Trophoblast cell (in vitro differentiated cells and primary cell): ENCODE measurements around the gene KANSL1.

Experiments used
- DNase-seq, 2 donors: peaks; one replicate each; pipeline ENCODE4 v3.0.0-alpha.2; 2016
- H2AFZ ChIP-seq: 2 replicates; pipeline ENCODE4 v1.6.1; 2013; ENCODE audit warnings: low read length, moderate library complexity, mild to moderate bottlenecking; ENCODE audit not compliant: insufficient read depth, poor library complexity
- H2AK5ac ChIP-seq: 2 replicates; pipeline ENCODE4 v1.6.1; 2013; ENCODE audit warnings: mild to moderate bottlenecking, low read length
- H2BK120ac ChIP-seq: 2 replicates; pipeline ENCODE4 v1.6.1; 2013; ENCODE audit warnings: low read length, mild to moderate bottlenecking, moderate library complexity; ENCODE audit not compliant: insufficient read depth, poor library complexity
- H2BK12ac ChIP-seq: 2 replicates; pipeline ENCODE4 v1.6.1; 2013; ENCODE audit warnings: mild to moderate bottlenecking, low read length, moderate library complexity
- H2BK5ac ChIP-seq: 2 replicates; pipeline ENCODE4 v1.6.1; 2013; ENCODE audit warnings: low read length, low read depth, moderate library complexity, mild to moderate bottlenecking; ENCODE audit not compliant: poor library complexity
- H3K14ac ChIP-seq: 2 replicates; pipeline ENCODE4 v1.6.1; 2013; ENCODE audit warnings: mild to moderate bottlenecking, low read length
- H3K18ac ChIP-seq: 2 replicates; pipeline ENCODE4 v1.6.1; 2013; ENCODE audit warnings: mild to moderate bottlenecking, low read length
- H3K23ac ChIP-seq: 2 replicates; pipeline ENCODE4 v1.6.1; 2013; ENCODE audit warnings: low read length
- H3K27ac ChIP-seq: 2 replicates; pipeline ENCODE4 v1.5.1; 2013; ENCODE audit warnings: low read depth, mild to moderate bottlenecking, inconsistent platforms, low read length, moderate library complexity
- H3K27me3 ChIP-seq: 2 replicates; pipeline ENCODE4 v1.6.1; 2013; ENCODE audit warnings: inconsistent platforms, mild to moderate bottlenecking, low read length, moderate library complexity; ENCODE audit not compliant: insufficient read depth
- H3K36me3 ChIP-seq, 2 experiments: 1 replicate in 1 of 2; 2 replicates in 1 of 2; pipeline ENCODE4 v1.6.1; 2013; ENCODE audit warnings: low read length in 2 of 2, mild to moderate bottlenecking in 2 of 2, moderate library complexity in 1 of 2; ENCODE audit not compliant: insufficient read depth in 2 of 2, control insufficient read depth in 1 of 2
- H3K4ac ChIP-seq: 2 replicates; pipeline ENCODE4 v1.6.1; 2013; ENCODE audit warnings: low read depth, mild to moderate bottlenecking, low read length, moderate library complexity
- H3K4me1 ChIP-seq, 2 experiments: 1 replicate in 1 of 2; 2 replicates in 1 of 2; pipeline ENCODE4 v1.6.1; 2013; ENCODE audit warnings: low read length in 2 of 2, mild to moderate bottlenecking in 2 of 2, moderate library complexity in 1 of 2; ENCODE audit not compliant: insufficient read depth in 2 of 2, control insufficient read depth in 1 of 2
- H3K4me2 ChIP-seq: 2 replicates; pipeline ENCODE4 v1.6.1; 2013; ENCODE audit warnings: inconsistent platforms, mild to moderate bottlenecking, low read length, moderate library complexity
- H3K4me3 ChIP-seq: 2 replicates; pipeline ENCODE4 v1.5.1; 2013; ENCODE audit warnings: mild to moderate bottlenecking, low read depth, low read length, inconsistent platforms
- H3K79me1 ChIP-seq: one replicate; pipeline ENCODE4 v1.6.1; 2013; ENCODE audit warnings: low read length
- H3K79me2 ChIP-seq: 2 replicates; pipeline ENCODE4 v1.6.1; 2013; ENCODE audit warnings: low read length, mild to moderate bottlenecking; ENCODE audit not compliant: control insufficient read depth, insufficient read depth, poor library complexity
- H3K9ac ChIP-seq: 2 replicates; pipeline ENCODE4 v1.6.1; 2013; ENCODE audit warnings: mild to moderate bottlenecking, low read length
- H3K9me3 ChIP-seq: 2 replicates; pipeline ENCODE4 v1.6.1; 2013; ENCODE audit warnings: low read depth, mild to moderate bottlenecking, control low read depth, inconsistent platforms, low read length; ENCODE audit not compliant: insufficient read depth
- H4K12ac ChIP-seq: 2 replicates; pipeline ENCODE4 v1.6.1; 2013; ENCODE audit warnings: low read depth, mild to moderate bottlenecking, low read length, moderate library complexity
- H4K8ac ChIP-seq: 2 replicates; pipeline ENCODE4 v1.6.1; 2013; ENCODE audit warnings: low read depth, mild to moderate bottlenecking, low read length, moderate library complexity
- H4K91ac ChIP-seq: one replicate; pipeline ENCODE4 v1.6.1; 2013; ENCODE audit warnings: low read depth, mild to moderate bottlenecking, low read length, moderate library complexity
- WGBS: extraction: QIAGEN DNeasy Blood & Tissue Kit; methylation state at CpG from one replicate; pipeline ENCODE4 v1.1.7; 2013; ENCODE audit warnings: missing lambda C conversion rate; ENCODE audit not compliant: insufficient read length, insufficient coverage; ENCODE audit errors: extremely low coverage; 5-methylcytosine and 5-hydroxymethylcytosine counted together

Gene KANSL1

DNA sequence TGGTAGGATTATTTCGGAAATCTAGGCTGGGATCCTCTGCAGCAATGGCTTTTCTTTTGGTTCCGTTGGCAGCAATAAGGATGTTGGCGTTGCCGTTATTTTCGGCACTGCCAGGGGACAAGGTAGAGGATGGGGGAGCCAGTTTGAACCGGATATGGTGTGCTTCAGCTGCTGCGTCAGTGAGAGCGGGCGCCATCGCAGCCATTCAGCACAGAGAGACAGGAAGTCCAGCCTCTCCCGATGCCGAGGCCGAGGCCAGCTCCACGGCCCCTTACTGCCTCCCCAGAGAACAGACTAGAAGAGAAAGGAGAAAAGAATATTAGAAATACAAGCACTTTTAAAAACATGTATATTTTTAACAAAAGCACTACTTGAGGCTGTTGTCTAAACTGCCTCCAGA lies 21.3 kb downstream of the KANSL1 start:
- no peak for DNase-seq

DNA sequence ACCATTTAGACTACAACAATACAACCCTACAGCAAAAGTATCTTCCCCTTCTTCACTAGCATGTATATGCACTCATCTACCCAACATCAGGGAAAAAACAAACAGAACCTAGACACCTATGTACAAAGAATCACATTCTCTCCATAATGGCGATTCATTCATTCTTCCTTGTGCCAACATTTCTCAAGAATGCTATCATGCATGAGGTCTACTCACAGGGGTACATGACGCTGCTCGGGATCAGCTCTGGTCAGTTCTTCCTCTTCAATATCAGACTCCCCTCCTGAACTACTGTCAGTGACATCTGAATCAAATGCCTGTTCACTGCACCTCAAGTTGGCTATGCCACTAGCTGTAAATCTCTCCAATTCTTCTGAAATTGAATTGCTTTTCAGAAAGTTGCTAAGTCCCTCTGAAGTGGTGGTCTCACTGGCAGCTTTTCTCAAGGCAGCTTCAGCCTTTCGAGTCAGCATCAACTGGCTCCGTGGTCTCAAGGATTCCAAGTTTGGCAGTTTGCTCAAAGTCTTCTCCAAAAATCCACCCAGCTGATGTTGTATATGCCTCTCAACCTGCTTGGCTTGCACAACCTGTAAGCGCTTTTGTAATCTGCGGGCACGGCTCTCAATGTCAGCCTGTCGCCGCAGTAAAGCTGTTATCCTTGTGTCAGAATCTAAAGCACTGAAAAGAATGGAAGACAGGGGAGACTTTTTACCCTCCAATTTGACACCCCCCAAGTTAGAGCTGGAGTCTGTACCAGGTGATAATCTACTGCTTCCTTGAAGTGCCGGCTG lies 22.4 kb downstream of the KANSL1 start:
- H3K14ac ChIP-seq, result no peak overlapping the region
- H3K36me3 ChIP-seq, result peaks cover 21 to 22% of the 10 kb centered on the region in 2 experiments
- no peak overlapping the region for H2BK120ac ChIP-seq
- H3K18ac ChIP-seq, result no peak overlapping the region
- no peak overlapping the region for H3K4me3 ChIP-seq
- H3K4ac ChIP-seq, result peak overlapping the region; percentile 69
- no peak overlapping the region for H2AFZ ChIP-seq
- H2BK12ac ChIP-seq, result no peak overlapping the region
- no peak overlapping the region for H3K4me2 ChIP-seq
- no peaks in the 10 kb centered on the region for H3K9me3 ChIP-seq
- no peaks in the 10 kb centered on the region for H3K27me3 ChIP-seq
- no peak overlapping the region for H2AK5ac ChIP-seq
- no peak overlapping the region for H4K8ac ChIP-seq
- no peak overlapping the region for H4K91ac ChIP-seq
- H4K12ac ChIP-seq, result no peak overlapping the region
- H3K4me1 ChIP-seq, result peaks cover 0 to 1% of the 10 kb centered on the region in 2 experiments
- no peaks in the 10 kb centered on the region for H3K79me1 ChIP-seq
- peak; percentile 16 to 62 for DNase-seq
- H3K9ac ChIP-seq, result no peak overlapping the region
- no peak overlapping the region for H2BK5ac ChIP-seq
- H3K23ac ChIP-seq, result no peak overlapping the region
- no CpG with 5 or more reads among the region's 11 CpGs for WGBS
- H3K27ac ChIP-seq, result no peak overlapping the region
- peaks cover 19% of the 10 kb centered on the region for H3K79me2 ChIP-seq

More for the DNA sequence above, 21.3 kb downstream of the KANSL1 start:
- H3K27me3 ChIP-seq, result no peaks in the 10 kb centered on the region
- H4K91ac ChIP-seq, result no peak overlapping the region
- H4K8ac ChIP-seq, result no peak overlapping the region
- H4K12ac ChIP-seq, result no peak overlapping the region
- no peak overlapping the region for H3K23ac ChIP-seq
- H2AFZ ChIP-seq, result no peak overlapping the region
- no peak overlapping the region for H3K18ac ChIP-seq
- H3K4me1 ChIP-seq, result peaks cover 0 to 1% of the 10 kb centered on the region in 2 experiments
- H3K79me1 ChIP-seq, result no peaks in the 10 kb centered on the region
- H3K4ac ChIP-seq, result peak overlapping the region; percentile 81
- H2BK12ac ChIP-seq, result no peak overlapping the region
- H3K4me3 ChIP-seq, result no peak overlapping the region
- peaks cover 21 to 22% of the 10 kb centered on the region in 2 experiments for H3K36me3 ChIP-seq
- H3K9me3 ChIP-seq, result no peaks in the 10 kb centered on the region
- no peak overlapping the region for H2BK120ac ChIP-seq
- no peak overlapping the region for H2BK5ac ChIP-seq
- no CpG with 5 or more reads among the region's 14 CpGs for WGBS
- no peak overlapping the region for H3K9ac ChIP-seq
- peaks cover 21% of the 10 kb centered on the region for H3K79me2 ChIP-seq
- no peak overlapping the region for H2AK5ac ChIP-seq
- no peak overlapping the region for H3K4me2 ChIP-seq
- no peak overlapping the region for H3K14ac ChIP-seq
- H3K27ac ChIP-seq, result no peak overlapping the region

DNA sequence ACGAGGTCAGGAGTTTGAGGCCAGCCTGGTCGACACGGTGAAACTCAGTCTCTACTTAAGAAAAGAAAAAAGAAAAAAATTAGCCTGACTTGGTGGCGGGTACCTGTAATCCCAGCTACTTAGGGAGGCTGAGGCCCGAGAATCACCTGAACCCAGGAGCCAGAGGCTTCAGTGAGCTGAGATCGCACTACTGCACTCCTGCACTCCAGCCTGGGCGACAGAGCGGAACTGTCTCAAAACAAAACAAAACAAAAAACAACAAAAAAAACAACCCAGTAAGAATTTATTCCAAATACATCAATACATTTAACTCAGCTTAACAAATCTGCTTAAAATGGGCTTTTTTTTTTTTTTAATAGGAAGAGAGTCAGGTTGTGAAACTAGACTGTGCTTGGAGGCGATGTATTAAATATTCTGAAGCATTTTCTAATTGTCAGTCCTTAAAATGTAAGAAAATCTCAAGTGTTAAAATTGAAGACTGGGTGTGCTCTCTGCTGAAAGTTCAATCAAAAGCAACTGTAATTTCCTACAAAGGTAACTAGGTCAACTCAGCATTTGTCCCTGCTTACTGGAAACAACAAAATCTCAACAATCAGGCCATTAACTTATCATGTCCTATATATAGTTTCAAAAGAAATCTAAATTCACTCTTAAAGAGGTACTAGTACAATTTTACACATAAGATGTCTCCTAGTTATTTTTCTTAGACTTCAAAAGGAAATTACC lies 23.2 kb downstream of the KANSL1 start:
- no peak for DNase-seq
- no CpG with 5 or more reads among the region's 9 CpGs for WGBS
- no peak overlapping the region for H4K91ac ChIP-seq
- H4K8ac ChIP-seq, result no peak overlapping the region
- no peak overlapping the region for H3K27ac ChIP-seq
- H3K79me1 ChIP-seq, result no peaks in the 10 kb centered on the region
- no peak overlapping the region for H3K23ac ChIP-seq
- no peaks in the 10 kb centered on the region for H3K27me3 ChIP-seq
- H3K4me3 ChIP-seq, result no peak overlapping the region
- no peak overlapping the region for H3K9ac ChIP-seq
- peaks cover 19 to 21% of the 10 kb centered on the region in 2 experiments for H3K36me3 ChIP-seq
- H2BK120ac ChIP-seq, result no peak overlapping the region
- no peak overlapping the region for H3K14ac ChIP-seq
- H3K4me2 ChIP-seq, result no peak overlapping the region
- no peak overlapping the region for H4K12ac ChIP-seq
- peak overlapping the region; percentile 61 for H3K4ac ChIP-seq
- no peak overlapping the region for H3K18ac ChIP-seq
- H3K4me1 ChIP-seq, result peaks cover 0 to 1% of the 10 kb centered on the region in 2 experiments
- H3K79me2 ChIP-seq, result peaks cover 21% of the 10 kb centered on the region
- no peaks in the 10 kb centered on the region for H3K9me3 ChIP-seq
- H2BK12ac ChIP-seq, result no peak overlapping the region
- no peak overlapping the region for H2AFZ ChIP-seq
- no peak overlapping the region for H2BK5ac ChIP-seq
- no peak overlapping the region for H2AK5ac ChIP-seq

DNA sequence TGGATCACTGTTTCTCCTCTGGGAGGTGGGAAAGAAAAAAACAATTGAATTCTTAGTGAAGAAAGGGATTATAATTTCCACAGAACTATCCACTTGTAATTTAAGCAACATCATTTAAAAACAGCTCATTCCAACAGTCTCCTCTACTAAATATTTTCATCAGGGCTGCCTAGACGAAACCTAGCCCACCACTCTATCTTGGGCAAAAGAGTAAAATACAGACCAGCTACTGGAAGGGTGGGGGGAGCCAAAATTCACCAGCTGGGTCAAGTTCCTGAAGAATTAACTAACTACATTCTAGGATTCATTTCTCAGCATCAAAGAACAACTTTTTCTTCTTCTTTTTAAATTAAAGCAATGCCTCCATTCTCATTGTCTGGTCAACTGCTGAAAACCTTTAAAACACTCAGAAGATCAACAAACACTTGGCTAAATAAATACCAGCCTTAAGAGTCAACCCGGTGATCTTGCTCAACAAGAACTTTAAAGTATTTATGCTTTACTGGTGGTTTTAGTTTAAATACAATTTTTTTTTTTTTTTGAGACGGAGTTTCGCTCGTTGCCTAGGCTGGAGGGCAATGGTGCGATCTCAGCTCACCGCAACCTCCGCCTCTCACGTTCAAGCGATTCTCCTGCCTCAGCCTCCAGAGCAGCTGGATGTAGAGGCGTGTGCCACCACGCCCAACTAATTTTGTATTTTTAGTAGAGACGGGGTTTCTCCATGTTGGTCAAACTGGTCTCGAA lies 25.2 kb downstream of the KANSL1 start:
- Histone ChIP-seq H3K27ac (no peak overlapping the region), H4K8ac (no peak overlapping the region), H4K91ac (no peak overlapping the region), H2BK120ac (no peak overlapping the region), H3K14ac (no peak overlapping the region), H3K4ac (peak overlapping the region; percentile 98), H3K4me2 (no peak overlapping the region), H3K36me3 (peaks cover 19 to 21% of the 10 kb centered on the region in 2 experiments), H2BK5ac (no peak overlapping the region), H3K23ac (no peak overlapping the region), H2AK5ac (no peak overlapping the region), H4K12ac (no peak overlapping the region), H3K4me1 (peaks cover 0 to 1% of the 10 kb centered on the region in 2 experiments), H3K9me3 (no peaks in the 10 kb centered on the region), H3K79me2 (peaks cover 24% of the 10 kb centered on the region), H2AFZ (no peak overlapping the region), H3K9ac (no peak overlapping the region), H3K4me3 (no peak overlapping the region), H3K18ac (no peak overlapping the region), H3K79me1 (no peaks in the 10 kb centered on the region), H3K27me3 (no peaks in the 10 kb centered on the region), H2BK12ac (no peak overlapping the region)
- WGBS, result no CpG with 5 or more reads among the region's 14 CpGs
- peak; percentile 41 to 78 for DNase-seq
